Activated T-cell treated with anti-CD3 and anti-CD28 coated beads, Interleukin-2, amount 50 U/mL, for 72 hours (primary cell): ENCODE data around the gene WDR36. TPM values are rescaled to one million over a fixed set of nuclear protein-coding genes. Genes with fewer than 3 reads are reported as not detected.

Source experiments
- ATAC-seq, 2 donors: fragments of 150-1000 bp; cut with Tn5 transposase; replicated peaks in 1 of 2; 2 replicates each; pipeline ENCODE4 v1.10.0; 2021; ENCODE audit warnings: moderate library complexity in 2 of 2, mild to moderate bottlenecking in 1 of 2
- DNase-seq, 2 donors: peaks; one replicate each; pipeline ENCODE4 v3.0.0; 2021 to 2022; ENCODE audit warnings: mixed read lengths in 1 of 2
- H3K27ac Mint-ChIP-seq: one replicate; pipeline ENCODE4 v1.8.0; 2022; ENCODE audit warnings: mild to moderate bottlenecking, moderate library complexity, mixed read lengths
- H3K27me3 Mint-ChIP-seq: one replicate; pipeline ENCODE4 v1.8.0; 2022; ENCODE audit warnings: low read depth, mixed read lengths
- H3K36me3 Mint-ChIP-seq, 2 donors: one replicate each; pipeline ENCODE4 v1.8.0; 2022; ENCODE audit warnings: mixed read lengths in 2 of 2, mild to moderate bottlenecking in 1 of 2; ENCODE audit not compliant: insufficient read depth in 2 of 2
- H3K4me1 Mint-ChIP-seq: one replicate; pipeline ENCODE4 v1.8.0; 2022; ENCODE audit warnings: low read depth, mixed read lengths
- H3K4me3 Mint-ChIP-seq, 2 donors: one replicate each; pipeline ENCODE4 v1.8.0; 2022; ENCODE audit warnings: mild to moderate bottlenecking in 2 of 2, mixed read lengths in 2 of 2, moderate library complexity in 2 of 2
- H3K9me3 Mint-ChIP-seq, 2 donors: one replicate each; pipeline ENCODE4 v1.8.0; 2022; ENCODE audit warnings: mixed read lengths in 2 of 2
- total RNA-seq, 2 donors: library from RNA; stranded (reverse); gene quantifications; one replicate each; pipeline ENCODE4 v1.2.3, GENCODE V29; 2022

Gene WDR36
- total RNA-seq, 2 donors from 2014 or later, result 34.8 to 42.4 TPM

DNA sequence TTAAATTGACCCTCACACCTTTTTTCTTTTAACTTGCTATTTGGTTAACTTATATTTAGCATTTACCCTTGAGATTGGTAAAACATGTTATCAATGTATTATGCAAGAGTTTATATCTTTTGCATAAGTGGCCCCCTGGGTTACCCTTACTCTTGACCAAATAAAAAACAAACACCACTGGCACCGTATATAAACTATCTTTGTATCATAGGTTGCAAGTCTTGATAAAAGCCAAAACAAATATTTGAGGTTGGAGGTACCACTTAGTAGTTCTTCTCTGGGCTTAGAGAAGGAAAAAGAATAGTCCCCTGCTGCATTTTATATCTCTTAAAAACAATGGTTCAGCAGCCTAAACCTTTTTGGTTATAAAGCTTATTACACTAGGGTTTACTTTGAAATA is 61.3 kb downstream of the WDR36 start:
- Mint-ChIP-seq H3K27ac (no peak overlapping the region), H3K4me3 (no peak overlapping the region), H3K27me3 (no peaks in the 10 kb centered on the region), H3K36me3 (no peaks in the 10 kb centered on the region), H3K9me3 (no peaks in the 10 kb centered on the region), H3K4me1 (no peaks in the 10 kb centered on the region)
- DNase-seq, result no peak
- ATAC-seq, result no peak

DNA sequence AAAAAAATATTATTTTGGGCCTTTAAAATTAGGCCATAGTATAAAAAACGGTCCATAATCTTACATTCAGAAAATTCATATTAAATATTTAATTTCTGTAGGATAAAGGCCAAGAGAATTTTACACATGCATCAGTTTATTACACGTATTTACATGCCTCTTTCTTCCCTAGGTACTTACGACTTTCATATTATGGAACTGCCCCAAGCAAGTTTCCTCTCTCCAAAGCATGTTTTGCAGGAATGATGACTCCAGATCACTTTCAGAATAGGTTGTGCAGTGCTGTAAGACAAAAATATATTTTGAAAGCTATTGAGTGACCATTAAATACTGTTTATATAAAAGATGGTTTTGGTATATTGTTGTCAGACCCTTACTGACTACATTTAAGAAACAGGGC is 61.8 kb downstream of the WDR36 start:
- Mint-ChIP-seq H3K4me3 (no peak overlapping the region), H3K27me3 (no peaks in the 10 kb centered on the region), H3K4me1 (no peaks in the 10 kb centered on the region), H3K36me3 (no peaks in the 10 kb centered on the region), H3K9me3 (no peaks in the 10 kb centered on the region), H3K27ac (no peak overlapping the region)
- ATAC-seq, result no peak
- DNase-seq, result no peak

DNA sequence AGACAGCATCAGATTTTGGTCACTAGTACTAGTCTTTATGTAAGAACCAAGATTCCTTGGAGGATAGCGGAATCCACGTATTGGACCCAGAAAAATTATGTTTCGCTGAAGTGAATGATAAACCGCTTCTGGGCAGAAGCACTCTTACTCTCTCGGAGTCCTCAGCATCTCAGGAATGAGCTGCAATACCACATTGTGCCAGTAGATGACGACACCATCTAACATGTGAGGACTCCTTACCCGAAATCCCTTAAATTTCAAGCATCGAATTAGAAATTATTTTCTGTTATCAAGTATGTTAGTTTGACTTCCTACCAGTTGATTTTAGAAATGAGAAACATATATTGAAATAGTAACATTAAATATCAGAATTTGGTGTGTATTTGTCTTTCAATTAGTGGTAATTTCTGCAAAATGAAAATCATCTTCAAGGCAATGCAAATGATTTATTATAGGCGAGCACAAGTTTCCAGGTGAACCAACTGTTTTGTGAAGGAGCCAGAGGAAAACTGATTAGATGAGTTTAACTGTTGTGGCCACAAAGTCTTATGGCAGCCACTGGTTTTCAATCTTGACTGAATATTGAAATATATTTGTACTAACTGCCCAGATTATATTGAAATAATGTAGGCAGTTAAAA is 66.1 kb downstream of the WDR36 start:
- no peaks in the 10 kb centered on the region for H3K27me3 Mint-ChIP-seq
- peak; percentile 77 to 79 for DNase-seq
- no peak overlapping the region for H3K27ac Mint-ChIP-seq
- peaks cover 0 to 3% of the 10 kb centered on the region in 2 donors for H3K36me3 Mint-ChIP-seq
- H3K4me1 Mint-ChIP-seq, result peaks cover 17% of the 10 kb centered on the region
- no peaks in the 10 kb centered on the region for H3K9me3 Mint-ChIP-seq
- H3K4me3 Mint-ChIP-seq, result no peak overlapping the region
- peak; percentile 66 to 68 for ATAC-seq

DNA sequence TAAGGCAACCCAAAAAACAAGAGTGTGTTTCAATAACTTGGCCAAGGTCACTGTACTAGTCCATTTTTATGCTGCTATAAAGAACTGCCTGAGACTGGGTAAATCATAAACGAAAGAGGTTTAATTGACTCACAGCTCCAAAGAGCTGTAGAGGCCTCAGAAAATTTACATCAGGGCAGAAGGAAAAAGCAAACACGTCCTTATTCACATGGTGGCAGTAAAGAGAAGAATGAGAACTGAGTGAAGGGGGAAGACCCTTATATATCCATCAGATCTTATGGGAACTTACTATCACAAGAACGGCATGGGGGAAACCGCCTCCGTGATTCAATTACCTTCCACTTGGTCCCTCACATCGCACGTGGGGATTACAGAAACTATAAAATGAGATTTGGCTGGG is 67.7 kb downstream of the WDR36 start:
- ATAC-seq (peak in 1 of 2 donors; percentile 28), DNase-seq (no peak)
- Mint-ChIP-seq H3K27me3 (no peaks in the 10 kb centered on the region), H3K9me3 (peaks cover 0 to 1% of the 10 kb centered on the region in 2 donors), H3K27ac (no peak overlapping the region), H3K4me1 (peaks cover 27% of the 10 kb centered on the region), H3K4me3 (no peak overlapping the region), H3K36me3 (peaks cover 0 to 3% of the 10 kb centered on the region in 2 donors)

DNA sequence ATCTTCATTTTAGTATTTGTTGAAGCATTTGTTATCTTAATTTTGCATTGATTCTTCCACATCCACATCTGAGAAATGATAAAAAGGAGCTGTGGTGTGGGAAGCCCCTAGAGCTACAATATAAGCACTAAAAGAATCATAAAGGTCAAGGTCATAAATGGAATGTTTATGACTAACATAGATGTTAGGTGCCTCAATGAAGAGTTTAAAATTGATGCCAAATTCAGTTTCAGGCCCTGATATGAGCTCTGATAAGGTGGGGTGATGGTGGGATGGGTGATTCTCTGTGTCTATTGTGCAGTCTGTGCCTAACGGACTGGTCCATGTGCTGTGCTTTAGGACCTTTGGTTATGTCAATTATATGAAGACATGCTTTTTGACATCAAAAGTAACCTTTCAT is 70.9 kb downstream of the WDR36 start:
- no peak overlapping the region for H3K27ac Mint-ChIP-seq
- DNase-seq (no peak), ATAC-seq (no peak)
- no peak overlapping the region for H3K4me3 Mint-ChIP-seq
- H3K4me1 Mint-ChIP-seq, result peaks cover 27% of the 10 kb centered on the region
- peaks cover 0 to 1% of the 10 kb centered on the region in 2 donors for H3K9me3 Mint-ChIP-seq
- no peaks in the 10 kb centered on the region for H3K27me3 Mint-ChIP-seq
- H3K36me3 Mint-ChIP-seq, result peaks cover 0 to 6% of the 10 kb centered on the region in 2 donors

DNA sequence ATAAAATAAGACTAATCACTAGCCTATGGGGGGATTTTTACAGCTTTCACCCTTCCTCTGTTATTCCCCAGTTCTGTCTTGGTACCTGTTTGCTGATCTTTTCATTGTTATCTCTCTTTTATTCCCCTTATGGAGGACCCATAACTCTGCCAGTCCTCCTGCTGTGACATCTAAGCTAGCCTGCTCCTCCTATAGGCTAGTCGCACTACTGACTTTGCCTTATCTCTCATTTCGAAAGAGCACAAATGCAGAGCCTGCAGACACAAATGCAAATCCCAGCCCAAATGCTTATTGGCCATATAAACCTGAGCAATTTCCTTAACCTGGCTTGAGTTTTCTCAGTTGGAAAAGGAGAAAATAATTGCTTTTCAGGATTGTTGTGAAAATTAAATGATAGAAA is 72.9 kb downstream of the WDR36 start:
- Mint-ChIP-seq H3K9me3 (peaks cover 0 to 3% of the 10 kb centered on the region in 2 donors), H3K36me3 (peaks cover 0 to 6% of the 10 kb centered on the region in 2 donors)
- ATAC-seq, result no peak

DNA sequence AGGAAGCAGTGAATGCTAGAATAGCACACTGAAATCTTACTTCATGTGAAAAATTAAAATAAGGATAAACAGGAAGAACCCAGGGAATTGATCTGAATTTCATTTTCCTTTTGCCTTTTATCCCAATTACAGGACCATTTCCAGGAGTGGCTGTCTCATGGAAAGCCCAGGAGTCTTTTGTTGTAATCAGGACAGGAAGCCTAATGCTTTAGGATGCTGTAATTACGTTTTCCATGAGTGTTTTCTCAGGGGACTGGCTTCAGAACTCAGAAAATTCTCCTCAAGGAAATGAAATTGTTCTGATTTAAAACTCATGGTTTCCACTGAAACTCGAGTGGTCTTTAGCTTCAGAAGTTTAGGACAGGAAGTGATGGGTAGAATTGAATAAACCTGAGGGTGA is 75.4 kb downstream of the WDR36 start:
- Mint-ChIP-seq H3K27ac (no peak overlapping the region), H3K9me3 (peaks cover 0 to 3% of the 10 kb centered on the region in 2 donors), H3K4me1 (peaks cover 16% of the 10 kb centered on the region), H3K36me3 (peaks cover 0 to 2% of the 10 kb centered on the region in 2 donors), H3K4me3 (no peak overlapping the region), H3K27me3 (no peaks in the 10 kb centered on the region)
- ATAC-seq, result no peak
- DNase-seq, result no peak

More for the DNA sequence above, 72.9 kb downstream of the WDR36 start:
- Mint-ChIP-seq H3K4me1 (peaks cover 19% of the 10 kb centered on the region), H3K27me3 (no peaks in the 10 kb centered on the region), H3K27ac (no peak overlapping the region), H3K4me3 (no peak overlapping the region)
- no peak for DNase-seq

DNA sequence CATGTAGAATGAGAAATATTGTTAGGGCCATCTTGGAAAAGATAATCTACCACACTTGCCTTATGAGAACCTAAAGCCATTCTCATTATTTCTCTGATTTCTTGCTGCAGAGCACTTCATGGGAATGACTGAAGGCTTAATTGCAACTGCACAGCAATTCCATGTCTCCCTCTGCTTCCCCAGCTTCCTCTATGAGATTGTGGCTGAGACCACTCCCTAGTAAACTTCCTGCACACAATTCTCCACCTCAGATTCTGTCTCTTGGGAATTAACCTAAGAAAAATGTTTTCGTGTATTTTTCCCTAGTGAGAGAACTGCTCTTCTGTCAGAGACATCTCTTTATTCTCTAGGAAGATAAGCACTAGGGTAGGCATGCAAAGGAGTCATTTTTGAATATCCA is 76.5 kb downstream of the WDR36 start:
- H3K4me1 Mint-ChIP-seq, result peaks cover 6% of the 10 kb centered on the region
- H3K27me3 Mint-ChIP-seq, result no peaks in the 10 kb centered on the region
- DNase-seq (no peak), ATAC-seq (no peak)
- H3K27ac Mint-ChIP-seq, result no peak overlapping the region
- H3K36me3 Mint-ChIP-seq, result peaks cover 0 to 2% of the 10 kb centered on the region in 2 donors
- H3K4me3 Mint-ChIP-seq, result no peak overlapping the region
- peaks cover 0 to 2% of the 10 kb centered on the region in 2 donors for H3K9me3 Mint-ChIP-seq

DNA sequence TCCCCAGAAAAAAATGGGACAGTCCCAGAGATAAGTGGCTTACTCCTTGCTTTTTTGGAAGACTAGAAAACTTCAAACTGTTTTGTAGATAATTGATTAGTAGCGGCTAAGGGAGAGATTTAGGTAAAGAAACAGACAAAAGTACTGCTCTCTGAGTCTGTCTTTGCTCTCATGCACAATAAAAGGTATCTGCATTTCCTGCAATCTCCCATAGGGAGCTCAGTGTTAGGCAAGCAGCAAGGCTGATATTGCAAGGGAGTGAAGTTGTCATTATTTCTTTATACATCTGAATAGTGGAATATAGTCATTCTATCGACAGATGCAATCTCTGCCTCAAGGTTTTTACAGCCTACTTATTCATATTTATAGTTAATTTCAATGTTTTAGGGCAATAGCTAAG is 77.1 kb downstream of the WDR36 start:
- peaks cover 0 to 2% of the 10 kb centered on the region in 2 donors for H3K36me3 Mint-ChIP-seq
- peaks cover 0 to 2% of the 10 kb centered on the region in 2 donors for H3K9me3 Mint-ChIP-seq
- H3K4me3 Mint-ChIP-seq, result no peak overlapping the region
- no peaks in the 10 kb centered on the region for H3K4me1 Mint-ChIP-seq
- H3K27me3 Mint-ChIP-seq, result no peaks in the 10 kb centered on the region
- ATAC-seq (no peak), DNase-seq (no peak)
- H3K27ac Mint-ChIP-seq, result no peak overlapping the region

DNA sequence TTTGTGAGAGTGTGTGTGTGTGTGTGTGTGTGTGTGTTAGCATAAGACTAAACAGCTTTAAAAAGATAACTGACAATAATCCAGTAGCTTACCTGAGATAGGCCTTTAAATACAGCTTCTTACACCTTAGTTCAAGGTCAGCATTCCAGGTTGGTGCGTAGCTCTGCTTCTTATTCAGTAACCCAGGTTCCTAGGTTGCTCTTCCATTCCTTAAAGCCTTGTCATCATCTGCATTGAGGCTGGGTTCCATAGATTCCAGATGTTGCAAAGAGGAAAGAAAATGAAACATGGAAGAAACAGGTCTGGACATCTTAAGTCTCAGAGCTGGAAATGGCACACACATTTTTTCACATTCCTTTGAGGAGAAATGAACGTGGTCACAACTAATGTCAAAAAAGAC is 78.1 kb downstream of the WDR36 start:
- H3K27me3 Mint-ChIP-seq, result no peaks in the 10 kb centered on the region
- ATAC-seq, result no peak
- peak overlapping the region; percentile 8 for H3K27ac Mint-ChIP-seq

DNA sequence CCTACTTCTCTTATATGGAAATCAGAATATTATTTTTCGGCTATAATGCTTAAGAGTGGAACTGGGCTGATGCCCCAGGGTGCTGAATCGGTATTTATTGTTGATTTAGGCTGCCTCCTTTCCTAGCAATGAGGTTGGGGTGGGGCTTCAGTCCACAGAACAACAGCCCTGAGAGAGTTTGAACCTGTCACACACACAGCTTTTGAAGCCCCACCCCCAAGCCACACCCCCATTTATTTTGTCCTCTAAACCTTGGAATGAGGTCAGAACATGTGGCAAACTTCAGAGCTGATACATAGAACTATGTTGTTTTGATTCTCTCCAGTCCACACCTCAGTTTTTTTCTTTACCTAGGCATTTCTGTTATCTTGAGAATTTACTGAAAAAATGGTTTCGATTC is 80.4 kb downstream of the WDR36 start:
- ATAC-seq (no peak), DNase-seq (no peak)
- no peak overlapping the region for H3K27ac Mint-ChIP-seq
- H3K27me3 Mint-ChIP-seq, result no peaks in the 10 kb centered on the region
- H3K9me3 Mint-ChIP-seq, result peaks cover 0 to 2% of the 10 kb centered on the region in 2 donors
- no peaks in the 10 kb centered on the region for H3K4me1 Mint-ChIP-seq
- no peak overlapping the region for H3K4me3 Mint-ChIP-seq
- peaks cover 0 to 2% of the 10 kb centered on the region in 2 donors for H3K36me3 Mint-ChIP-seq

More for the DNA sequence above, 78.1 kb downstream of the WDR36 start:
- DNase-seq, result no peak
- Mint-ChIP-seq H3K36me3 (peaks cover 0 to 2% of the 10 kb centered on the region in 2 donors), H3K9me3 (peaks cover 0 to 2% of the 10 kb centered on the region in 2 donors), H3K4me3 (no peak overlapping the region), H3K4me1 (no peaks in the 10 kb centered on the region)

DNA sequence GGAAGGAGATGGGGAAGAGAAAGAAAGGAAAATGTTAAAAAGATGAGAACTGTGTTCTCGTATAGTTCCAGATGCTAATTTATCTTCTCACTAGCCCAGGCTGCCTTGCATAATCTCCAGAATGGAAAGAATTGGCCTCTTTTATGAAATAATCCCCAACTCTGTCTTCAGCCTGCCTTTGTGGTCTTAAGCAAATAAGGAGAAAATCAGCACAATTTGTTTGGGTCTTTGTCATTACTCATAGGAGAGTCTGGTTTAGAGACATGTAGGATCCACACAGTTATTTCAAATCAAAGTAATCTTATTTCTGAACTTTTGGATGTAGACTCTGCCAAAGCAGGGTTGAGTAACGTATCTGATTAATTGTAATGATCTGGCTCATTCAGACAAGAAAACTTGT is 81.3 kb downstream of the WDR36 start:
- Mint-ChIP-seq H3K36me3 (no peaks in the 10 kb centered on the region), H3K4me3 (no peak overlapping the region)

More for the DNA sequence above, 81.3 kb downstream of the WDR36 start:
- no peaks in the 10 kb centered on the region for H3K9me3 Mint-ChIP-seq
- no peak overlapping the region for H3K27ac Mint-ChIP-seq
- H3K27me3 Mint-ChIP-seq, result no peaks in the 10 kb centered on the region
- ATAC-seq (no peak), DNase-seq (no peak)
- H3K4me1 Mint-ChIP-seq, result no peaks in the 10 kb centered on the region
